ENCODE data around the gene ZPR1.

- no peak for TF ChIP-seq CTCF (IDR thresholded peaks at IDR 0.05)
- no peak for TF ChIP-seq POLR2A (IDR thresholded peaks at IDR 0.05)
These were observed 62.2 kb downstream of the ZPR1 start for GRCh38 chr11:116725434-116726221.

Measured in esophagus squamous epithelium (tissue), 4 donors.